A549 (cell line): ENCODE measurements around the gene ALG14. TPM values are rescaled to one million over a fixed set of nuclear protein-coding genes. Genes with fewer than 3 reads are reported as not detected.

Experiments
- ATAC-seq, 2 experiments: fragments of 200-7000 bp in 1 of 2; fragments of >200 bp in 1 of 2; cut with Nextera tagmentation in 1 of 2; cut with Tn5 transposase in 1 of 2; 3 replicates each; pipeline versions ENCODE4 v1.8.0 to v1.9.1; 2018 to 2020; ENCODE audit warnings: mild to moderate bottlenecking in 1 of 2, moderate library complexity in 1 of 2
- CTCF ChIA-PET: fragments of 300-600 bp; sonication (Branson Sonifier 250); formaldehyde crosslinking; extraction: SDS; loops from one replicate; lab custom pipeline; 2021; ENCODE audit warnings: antibody characterized with exemption, inconsistent platforms; lab: Yijun Ruan, JAX
- POLR2A ChIA-PET: fragments of 350-600 bp; formaldehyde crosslinking; extraction: SDS; loops from one replicate; lab custom pipeline; 2021; ENCODE audit warnings: antibody characterized with exemption, inconsistent platforms; lab: Yijun Ruan, JAX
- DNase-seq, 2 experiments: peaks; one replicate each; pipeline versions ENCODE4 v3.0.0 to v3.0.0-alpha.2; 2011 to 2016; ENCODE audit warnings: low read depth in 1 of 2, low spot score in 1 of 2
- FAIRE-seq: peaks from 2 replicates; lab custom pipeline; 2011; peaks lifted over from hg19 to GRCh38; lab: Jason Lieb, UNC
- H3K27ac ChIP-seq, 2 experiments: fragments of >200 bp; sonication (Bioruptor Twin); formaldehyde crosslinking; 3 replicates each; pipeline ENCODE4 v1.5.1; 2016 to 2017
- H3K4me1 ChIP-seq: fragments of >200 bp; sonication (Bioruptor Twin); formaldehyde crosslinking; 3 replicates; pipeline ENCODE4 v1.6.1; 2016
- H3K4me2 ChIP-seq: fragments of >200 bp; sonication (Bioruptor Twin); formaldehyde crosslinking; 3 replicates; pipeline ENCODE4 v1.6.1; 2016
- H3K4me3 ChIP-seq: fragments of >200 bp; sonication (Bioruptor Twin); formaldehyde crosslinking; 3 replicates; pipeline ENCODE4 v1.5.1; 2016
- H3K9me3 ChIP-seq: fragments of >200 bp; sonication (Bioruptor Twin); formaldehyde crosslinking; 3 replicates; pipeline ENCODE4 v1.6.1; 2016
- CBX2 ChIP-seq: fragments of 200-600 bp; sonication (generic); IDR thresholded peaks from 2 replicates; pipeline ENCODE4 v1.6.1; 2016; ENCODE audit warnings: low read depth, mild to moderate bottlenecking, borderline replicate concordance
- CEBPB ChIP-seq, 2 experiments: fragments of >200 bp in 1 of 2; sonication (Bioruptor Twin) in 1 of 2; formaldehyde crosslinking in 1 of 2; IDR thresholded peaks; 2 replicates each; pipeline ENCODE4 v1.6.1; 2012 to 2016
- EHF ChIP-seq: fragments of 250-450 bp; sonication (Bioruptor Pico); IDR thresholded peaks from 2 replicates; pipeline ENCODE4 v1.5.0; 2020; ENCODE audit warnings: mild to moderate bottlenecking
- EHMT2 ChIP-seq: fragments of 200-600 bp; sonication (generic); IDR thresholded peaks from 2 replicates; pipeline ENCODE4 v1.6.1; 2016; ENCODE audit warnings: antibody characterized with exemption, low read depth, mild to moderate bottlenecking, moderate library complexity
- EP300 ChIP-seq, 2 experiments: fragments of >200 bp; sonication (Bioruptor Twin); formaldehyde crosslinking; IDR thresholded peaks; 2 replicates in 1 of 2; 3 replicates in 1 of 2; pipeline ENCODE4 v1.6.1; 2016 to 2017
- FOSB ChIP-seq: fragments of 250-450 bp; sonication (Bioruptor Pico); IDR thresholded peaks from 2 replicates; pipeline ENCODE4 v1.5.0; 2020; ENCODE audit warnings: mild to moderate bottlenecking, moderate library complexity
- HOXA7 ChIP-seq: fragments of 250-450 bp; sonication (Bioruptor Pico); IDR thresholded peaks from 2 replicates; pipeline ENCODE4 v1.5.0; 2020; ENCODE audit warnings: mild to moderate bottlenecking, moderate library complexity
- HOXB13 ChIP-seq: fragments of 250-450 bp; sonication (Bioruptor Pico); IDR thresholded peaks from 2 replicates; pipeline ENCODE4 v1.5.0; 2020; ENCODE audit warnings: low read depth, mild to moderate bottlenecking, moderate library complexity
- JUNB ChIP-seq: fragments of >200 bp; sonication (Bioruptor Twin); formaldehyde crosslinking; IDR thresholded peaks from 2 replicates; pipeline ENCODE4 v1.6.1; 2016
- MYC ChIP-seq: IDR thresholded peaks from 2 replicates; pipeline ENCODE4 v1.6.1; 2012; ENCODE audit warnings: mild to moderate bottlenecking, inconsistent platforms, low read length, improper control_type of control experiment, borderline replicate concordance
- NFE2L2 ChIP-seq: fragments of 150-350 bp; conservative IDR thresholded peaks from 2 replicates; pipeline ENCODE4 v1.6.1; 2014; ENCODE audit warnings: low read length
- NPAS2 ChIP-seq: fragments of 250-450 bp; sonication (Bioruptor Pico); IDR thresholded peaks from 2 replicates; pipeline ENCODE4 v1.8.0; 2022; ENCODE audit warnings: mild to moderate bottlenecking, moderate library complexity, borderline replicate concordance
- NR3C1 ChIP-seq: fragments of >200 bp; sonication (Bioruptor Twin); formaldehyde crosslinking; IDR thresholded peaks from 3 replicates; pipeline ENCODE4 v1.6.1; 2017
- POLR2A ChIP-seq: IDR thresholded peaks from 2 replicates; pipeline ENCODE4 v1.6.1; 2012; ENCODE audit warnings: mild to moderate bottlenecking, low read length
- POLR2AphosphoS2 ChIP-seq: conservative IDR thresholded peaks from 2 replicates; pipeline ENCODE4 v1.6.1; 2012; ENCODE audit warnings: low read length, improper control_type of control experiment, inconsistent platforms
- RAD21 ChIP-seq, 2 experiments: fragments of >200 bp in 1 of 2; sonication (Bioruptor Twin) in 1 of 2; formaldehyde crosslinking in 1 of 2; IDR thresholded peaks in 1 of 2; conservative IDR thresholded peaks in 1 of 2; 2 replicates in 1 of 2; 3 replicates in 1 of 2; pipeline ENCODE4 v1.6.1; 2012 to 2018; ENCODE audit warnings: inconsistent platforms in 1 of 2
- RCOR1 ChIP-seq: fragments of 150-350 bp; IDR thresholded peaks from 2 replicates; pipeline ENCODE4 v1.6.1; 2014; ENCODE audit warnings: antibody characterized with exemption, low read length, low read depth
- SMC3 ChIP-seq: fragments of >200 bp; sonication (Bioruptor Twin); formaldehyde crosslinking; IDR thresholded peaks from 3 replicates; pipeline ENCODE4 v1.6.1; 2018; ENCODE audit warnings: inconsistent platforms
- ZC3H11A ChIP-seq: fragments of 450-650 bp; IDR thresholded peaks from 2 replicates; pipeline ENCODE4 v1.6.1; 2014; ENCODE audit warnings: antibody characterized with exemption, mild to moderate bottlenecking
- WGBS: methylation state at CpG from one replicate; pipeline ENCODE4 v1.1.6; 2017; ENCODE audit errors: missing lambda C conversion rate; 5-methylcytosine and 5-hydroxymethylcytosine counted together
- polyA plus RNA-seq, 4 experiments: library from polyadenylated mRNA; depleted of rRNA in 3 of 4; stranded (reverse); fragments of >200 nt; fragmentation: RNase III in 1 of 4; extraction: RNeasy Plus Mini Kit Qiagen cat#74134 plus additional on column Dnase treatment in 1 of 4; gene quantifications; 2 replicates in 3 of 4; 3 replicates in 1 of 4; pipeline ENCODE4 v1.2.3, GENCODE V29; 2011 to 2017
- TF ChIP-seq, protein P1 (sequence below): fragments of 450-650 bp; IDR thresholded peaks from 2 replicates; pipeline ENCODE4 v1.6.1; 2014; ENCODE audit warnings: antibody characterized with exemption
- TF ChIP-seq, protein P2 (sequence below): fragments of >200 bp; sonication (Bioruptor Twin); formaldehyde crosslinking; IDR thresholded peaks from 3 replicates; pipeline ENCODE4 v1.5.1; 2016
- TF ChIP-seq, protein P3 (sequence below): fragments of 150-350 bp; IDR thresholded peaks from 2 replicates; pipeline ENCODE4 v1.6.1; 2014; ENCODE audit warnings: low read depth, mild to moderate bottlenecking, low read length

ALG14 gene
- polyA plus RNA-seq, 2 of the 4 experiments (the other 2 are of a cell fraction) = 5.0 to 5.4 TPM

DNA sequence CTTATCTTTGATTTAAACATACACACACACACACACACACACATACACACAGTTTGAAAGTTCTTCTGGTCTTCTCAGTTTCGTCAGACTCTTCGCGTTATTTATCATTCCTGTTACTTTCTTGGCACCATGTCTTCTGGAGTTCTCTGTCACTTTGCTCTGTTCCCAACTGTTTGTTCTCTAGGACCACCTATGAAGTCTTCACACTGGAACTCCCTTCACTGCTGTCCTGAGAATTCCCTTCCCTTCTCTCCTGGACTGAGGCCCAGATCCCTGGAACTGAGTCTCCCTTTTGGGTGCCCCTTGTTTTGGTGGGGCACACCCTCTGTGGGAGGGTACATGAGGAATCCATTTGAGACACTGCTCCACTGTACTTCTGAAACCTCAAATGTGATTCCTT lies 30.5 kb downstream of the ALG14 start:
- WGBS = 91% methylated on average over 3 of the region's 3 CpGs
- H3K4me1 ChIP-seq = 0 out of 3 replicates have a peak, but pooled peaks cover 3% of the 10 kb centered on the region
- no peak for DNase-seq
- no peak overlapping the region for H3K4me3 ChIP-seq
- POLR2A ChIA-PET = interaction anchor here (2.1 kb wide), 1 partner anchor 188 kb away, joined by 18 read pairs; no protein-coding TSS in a partner anchor
- H3K4me2 ChIP-seq = no peak overlapping the region
- no peak for FAIRE-seq
- CTCF ChIA-PET = interaction anchor here (0.6 to 5.2 kb wide), 51 partner anchors 10 to 560 kb away, joined by 3 to 149 read pairs (median 4); partner anchors contain the start of genes ALG14, CNN3 and SLC44A3
- no peak for ATAC-seq
- TF ChIP-seq, protein P1, sequence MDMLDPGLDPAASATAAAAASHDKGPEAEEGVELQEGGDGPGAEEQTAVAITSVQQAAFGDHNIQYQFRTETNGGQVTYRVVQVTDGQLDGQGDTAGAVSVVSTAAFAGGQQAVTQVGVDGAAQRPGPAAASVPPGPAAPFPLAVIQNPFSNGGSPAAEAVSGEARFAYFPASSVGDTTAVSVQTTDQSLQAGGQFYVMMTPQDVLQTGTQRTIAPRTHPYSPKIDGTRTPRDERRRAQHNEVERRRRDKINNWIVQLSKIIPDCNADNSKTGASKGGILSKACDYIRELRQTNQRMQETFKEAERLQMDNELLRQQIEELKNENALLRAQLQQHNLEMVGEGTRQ = no peak
- H3K27ac ChIP-seq = peak overlapping the region; percentile 30 to 32; a peak in 1 of 6 replicates
- no peaks in the 10 kb centered on the region for H3K9me3 ChIP-seq

DNA sequence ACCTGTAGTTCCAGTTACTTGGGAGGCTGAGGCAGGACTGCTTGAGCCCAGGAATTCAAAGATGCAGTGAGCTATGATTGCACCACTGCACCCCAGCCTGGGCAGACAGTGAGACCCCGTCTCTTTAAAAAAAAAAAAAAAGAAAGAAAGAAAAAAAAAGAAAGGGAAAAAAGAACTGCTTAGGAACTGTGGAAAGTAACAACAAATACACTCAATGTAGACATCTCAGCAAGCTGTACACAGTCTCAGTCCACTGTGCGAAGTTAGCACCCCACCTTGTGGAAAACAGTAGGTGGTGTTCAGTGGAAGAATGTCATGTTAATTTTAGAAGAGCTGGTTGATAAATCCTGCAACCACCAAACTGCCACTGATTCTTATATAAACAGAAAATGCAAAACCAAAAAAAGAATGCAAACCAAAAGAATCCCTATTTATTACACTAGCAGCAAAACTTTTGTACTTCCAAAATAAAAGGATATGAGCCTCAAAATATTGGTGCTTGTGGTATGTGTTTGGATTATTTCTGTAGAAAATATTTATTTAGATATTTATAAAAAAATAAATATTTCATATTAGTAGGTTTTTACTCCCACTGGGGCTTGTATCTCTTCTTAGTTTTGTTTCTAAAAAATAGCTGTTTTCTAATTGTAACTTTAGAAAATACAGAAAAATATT lies 31.1 kb downstream of the ALG14 start:
- POLR2A ChIA-PET = interaction anchor here (2.1 kb wide), 1 partner anchor 187 kb away, joined by 18 read pairs; no protein-coding TSS in a partner anchor
- no peak for FAIRE-seq
- Histone ChIP-seq H3K4me2 (no peak overlapping the region), H3K27ac (peak overlapping the region; percentile 36 to 58; a peak in 2 of 6 replicates), H3K9me3 (no peaks in the 10 kb centered on the region), H3K4me3 (no peak overlapping the region), H3K4me1 (0 out of 3 replicates have a peak, but pooled peaks cover 3% of the 10 kb centered on the region)
- CTCF ChIA-PET = interaction anchor here (0.6 to 5.2 kb wide), 55 partner anchors 9 to 560 kb away, joined by 3 to 149 read pairs (median 4); partner anchors contain the start of genes ALG14, CNN3 and SLC44A3
- peak; percentile 89 to 93 for ATAC-seq
- no peak for TF ChIP-seq MYC
- TF ChIP-seq, protein P2, sequence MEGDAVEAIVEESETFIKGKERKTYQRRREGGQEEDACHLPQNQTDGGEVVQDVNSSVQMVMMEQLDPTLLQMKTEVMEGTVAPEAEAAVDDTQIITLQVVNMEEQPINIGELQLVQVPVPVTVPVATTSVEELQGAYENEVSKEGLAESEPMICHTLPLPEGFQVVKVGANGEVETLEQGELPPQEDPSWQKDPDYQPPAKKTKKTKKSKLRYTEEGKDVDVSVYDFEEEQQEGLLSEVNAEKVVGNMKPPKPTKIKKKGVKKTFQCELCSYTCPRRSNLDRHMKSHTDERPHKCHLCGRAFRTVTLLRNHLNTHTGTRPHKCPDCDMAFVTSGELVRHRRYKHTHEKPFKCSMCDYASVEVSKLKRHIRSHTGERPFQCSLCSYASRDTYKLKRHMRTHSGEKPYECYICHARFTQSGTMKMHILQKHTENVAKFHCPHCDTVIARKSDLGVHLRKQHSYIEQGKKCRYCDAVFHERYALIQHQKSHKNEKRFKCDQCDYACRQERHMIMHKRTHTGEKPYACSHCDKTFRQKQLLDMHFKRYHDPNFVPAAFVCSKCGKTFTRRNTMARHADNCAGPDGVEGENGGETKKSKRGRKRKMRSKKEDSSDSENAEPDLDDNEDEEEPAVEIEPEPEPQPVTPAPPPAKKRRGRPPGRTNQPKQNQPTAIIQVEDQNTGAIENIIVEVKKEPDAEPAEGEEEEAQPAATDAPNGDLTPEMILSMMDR = peak; percentile 80
- TF ChIP-seq SMC3 = peak; percentile 86
- TF ChIP-seq RAD21 (conservative IDR thresholded peaks at IDR 0.05 in 1 of 2, IDR thresholded peaks at IDR 0.05 in 1 of 2) = peak; percentile 87 to 94
- 0% methylated on average over 2 of the region's 2 CpGs for WGBS
- DNase-seq = peak; percentile 52 to 73

DNA sequence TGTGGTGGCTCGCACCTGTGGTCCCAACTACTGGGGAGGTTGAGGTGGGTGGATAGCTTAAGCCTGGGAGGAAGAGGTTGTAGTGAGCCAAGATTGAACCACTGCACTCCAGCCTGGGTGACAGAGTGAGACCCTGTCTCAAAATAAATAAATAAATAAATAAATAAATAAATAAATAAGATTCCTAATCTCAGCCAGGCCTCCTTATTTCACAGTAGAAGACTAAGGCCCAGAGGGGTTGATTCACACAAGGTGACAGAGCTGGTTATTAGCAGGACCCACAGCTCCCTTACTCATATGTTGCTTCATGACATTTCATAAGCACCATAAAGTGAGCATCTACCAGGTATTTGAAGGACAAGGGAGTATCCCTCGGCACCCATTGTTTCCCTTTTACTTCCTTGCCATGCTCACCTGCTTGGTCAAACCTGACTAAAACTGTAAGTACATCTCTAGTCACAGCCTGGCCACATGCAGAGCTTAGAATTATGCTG lies 32.7 kb downstream of the ALG14 start:
- no peak for TF ChIP-seq NPAS2
- TF ChIP-seq HOXB13 (CRISPR knock-in tag) = no peak
- TF ChIP-seq NR3C1 = no peak
- no peak for TF ChIP-seq JUNB
- TF ChIP-seq ZC3H11A = peak; percentile 29; the same call in 1 of the 2 replicates
- TF ChIP-seq EP300 (IDR thresholded peaks at IDR 0.05) = no peak
- Histone ChIP-seq H3K27ac (no peak overlapping the region), H3K4me3 (no peak overlapping the region), H3K9me3 (no peaks in the 10 kb centered on the region), H3K4me1 (0 out of 3 replicates have a peak, but pooled peaks cover 3% of the 10 kb centered on the region), H3K4me2 (no peak overlapping the region)
- POLR2A ChIA-PET = interaction anchor here (2.1 kb wide), 1 partner anchor 186 kb away, joined by 18 read pairs; no protein-coding TSS in a partner anchor
- CTCF ChIA-PET = interaction anchor here (0.6 to 5.2 kb wide), 7 partner anchors 10 to 634 kb away, joined by 3 to 149 read pairs (median 4); no protein-coding TSS in a partner anchor
- no peak for ATAC-seq
- no peak for DNase-seq
- WGBS = 95% methylated on average over 2 of the region's 2 CpGs
- FAIRE-seq = no peak

DNA sequence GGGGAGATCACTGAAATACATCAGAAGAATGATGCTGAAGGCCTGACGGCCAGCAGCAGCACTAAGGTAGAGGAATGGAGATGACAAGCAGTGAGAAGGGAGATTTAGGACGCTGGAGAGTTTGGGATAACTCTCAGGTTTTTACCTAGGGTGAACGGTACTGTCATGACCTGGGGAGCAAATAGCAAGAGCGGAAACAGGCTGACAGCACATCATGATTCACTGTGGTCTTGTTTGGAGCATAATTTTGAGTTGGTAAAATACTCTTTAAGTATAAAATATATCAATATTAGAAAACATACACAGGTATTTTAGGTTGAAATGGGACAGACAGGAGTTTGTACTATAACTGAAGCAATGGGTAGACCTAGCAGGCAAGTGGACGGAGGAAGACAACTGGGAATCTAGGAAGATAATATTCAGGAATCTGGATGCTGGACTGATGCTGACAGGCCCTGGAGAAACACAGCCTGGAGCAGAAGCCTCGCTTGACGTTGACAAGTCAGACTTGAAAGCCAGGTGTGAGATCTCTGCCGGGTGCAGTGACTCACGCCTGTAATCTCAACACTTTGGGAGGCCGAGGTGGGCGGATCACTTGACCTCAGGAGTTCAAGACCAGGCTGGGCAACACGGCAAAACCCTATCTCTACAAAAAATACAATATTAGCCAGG lies 33.3 kb downstream of the ALG14 start:
- no peak overlapping the region for H3K27ac ChIP-seq
- no peaks in the 10 kb centered on the region for H3K9me3 ChIP-seq
- WGBS = 83% methylated on average over 8 of the region's 12 CpGs
- H3K4me1 ChIP-seq = 0 out of 3 replicates have a peak, but pooled peaks cover 3% of the 10 kb centered on the region
- H3K4me2 ChIP-seq = no peak overlapping the region
- no peak for ATAC-seq
- no peak for FAIRE-seq
- CTCF ChIA-PET = interaction anchor here (0.6 to 5.2 kb wide), 5 partner anchors 10 to 633 kb away, joined by 3 to 149 read pairs (median 4); no protein-coding TSS in a partner anchor
- TF ChIP-seq EHMT2 (no peak), RCOR1 (no peak), POLR2AphosphoS2 (no peak), NFE2L2 (no peak), CEBPB (IDR thresholded peaks at IDR 0.05) (no peak), HOXA7 (no peak), FOSB (CRISPR knock-in tag) (no peak), EHF (CRISPR knock-in tag) (no peak), CBX2 (no peak), POLR2A (no peak)
- TF ChIP-seq, protein P3, sequence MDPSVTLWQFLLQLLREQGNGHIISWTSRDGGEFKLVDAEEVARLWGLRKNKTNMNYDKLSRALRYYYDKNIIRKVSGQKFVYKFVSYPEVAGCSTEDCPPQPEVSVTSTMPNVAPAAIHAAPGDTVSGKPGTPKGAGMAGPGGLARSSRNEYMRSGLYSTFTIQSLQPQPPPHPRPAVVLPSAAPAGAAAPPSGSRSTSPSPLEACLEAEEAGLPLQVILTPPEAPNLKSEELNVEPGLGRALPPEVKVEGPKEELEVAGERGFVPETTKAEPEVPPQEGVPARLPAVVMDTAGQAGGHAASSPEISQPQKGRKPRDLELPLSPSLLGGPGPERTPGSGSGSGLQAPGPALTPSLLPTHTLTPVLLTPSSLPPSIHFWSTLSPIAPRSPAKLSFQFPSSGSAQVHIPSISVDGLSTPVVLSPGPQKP = no peak
- POLR2A ChIA-PET = no interaction called here
- no peak overlapping the region for H3K4me3 ChIP-seq
- DNase-seq = no peak
